K562 (cell line): Measurements from ENCODE around the gene NBEAL2. TPM values are rescaled to one million over a fixed set of nuclear protein-coding genes. Genes with fewer than 3 reads are reported as not detected.
A peak's percentile ranks its signal among the peaks of the same experiment; 100 is the strongest.

Experiments
- ARID1B ChIP-seq: fragments of 450-650 bp; IDR thresholded peaks from 2 replicates; pipeline ENCODE4 v1.6.1; 2016; ENCODE audit warnings: antibody characterized with exemption, mild to moderate bottlenecking, inconsistent platforms
- BCL6 ChIP-seq: fragments of 250-450 bp; sonication (Bioruptor Pico); IDR thresholded peaks from 2 replicates; pipeline ENCODE4 v1.4.0; 2020
- BDP1 ChIP-seq: IDR thresholded peaks from 3 replicates; pipeline ENCODE4 v1.6.1; 2011; ENCODE audit not compliant: insufficient read length, insufficient read depth
- CBFA2T2 ChIP-seq: fragments of 450-650 bp; conservative IDR thresholded peaks from 2 replicates; pipeline ENCODE4 v1.6.1; 2017; ENCODE audit warnings: mild to moderate bottlenecking
- ELF1 ChIP-seq: fragments of 200-800 bp; sonication (Bioruptor generic); IDR thresholded peaks from 2 replicates; pipeline ENCODE4 v1.6.1; 2016; ENCODE audit warnings: missing genetic modification characterization, missing compliant biosample characterization
- ESRRB ChIP-seq: fragments of 250-450 bp; sonication (Bioruptor Pico); IDR thresholded peaks from 2 replicates; pipeline ENCODE4 v1.5.0; 2020; ENCODE audit warnings: mild to moderate bottlenecking, moderate library complexity, borderline replicate concordance
- MEF2A ChIP-seq: IDR thresholded peaks from 2 replicates; pipeline ENCODE4 v1.6.1; 2011; ENCODE audit warnings: low read depth, mild to moderate bottlenecking, low read length, moderate library complexity; ENCODE audit not compliant: control insufficient read depth
- MYNN ChIP-seq, 2 experiments: sonication (generic); formaldehyde crosslinking in 1 of 2; IDR thresholded peaks; 2 replicates each; pipeline versions ENCODE4 v1.5.0 to v1.6.1; 2016 to 2020; ENCODE audit warnings: antibody characterized with exemption in 1 of 2, missing genetic modification reagents in 1 of 2
- PML ChIP-seq: IDR thresholded peaks from 2 replicates; pipeline ENCODE4 v1.6.1; 2012; ENCODE audit warnings: low read length, inconsistent platforms
- PURB ChIP-seq: sonication (generic); formaldehyde crosslinking; IDR thresholded peaks from 2 replicates; pipeline ENCODE4 v1.9.0; 2021; ENCODE audit warnings: low read depth, mild to moderate bottlenecking, missing genetic modification reagents
- TAF7 ChIP-seq: fragments of 450-650 bp; IDR thresholded peaks from 2 replicates; pipeline ENCODE4 v1.6.1; 2016; ENCODE audit warnings: missing genetic modification characterization, missing compliant biosample characterization
- TOE1 ChIP-seq, 2 experiments: fragments of 450-650 bp in 1 of 2; sonication (generic) in 1 of 2; formaldehyde crosslinking in 1 of 2; IDR thresholded peaks; 2 replicates each; pipeline versions ENCODE4 v1.7.1 to v1.8.0; 2016 to 2022; ENCODE audit warnings: borderline replicate concordance in 2 of 2, mild to moderate bottlenecking in 2 of 2, antibody characterized with exemption in 1 of 2, inconsistent platforms in 1 of 2, low read depth in 1 of 2, missing genetic modification reagents in 1 of 2, moderate library complexity in 1 of 2
- TRIM24 ChIP-seq, 2 experiments: fragments of 450-650 bp; IDR thresholded peaks; 2 replicates each; pipeline ENCODE4 v1.6.1; 2016
- YY1 ChIP-seq, 3 experiments: IDR thresholded peaks; 2 replicates each; pipeline ENCODE4 v1.6.1; 2011; ENCODE audit warnings: low read length in 2 of 3, mild to moderate bottlenecking in 2 of 3, moderate library complexity in 2 of 3, borderline replicate concordance in 1 of 3, control low read depth in 1 of 3, low read depth in 1 of 3; ENCODE audit not compliant: insufficient read depth in 3 of 3, insufficient replicate concordance in 2 of 3, control insufficient read depth in 1 of 3, insufficient read length in 1 of 3; ENCODE audit errors: extremely low read depth in 1 of 3
- ZBTB5 ChIP-seq: fragments of 450-650 bp; IDR thresholded peaks from 2 replicates; pipeline ENCODE4 v1.6.1; 2017; ENCODE audit warnings: antibody characterized with exemption
- ZEB2 ChIP-seq: fragments of 450-650 bp; IDR thresholded peaks from 2 replicates; pipeline ENCODE4 v1.6.1; 2016
- ZFP91 ChIP-seq: sonication (generic); formaldehyde crosslinking; IDR thresholded peaks from 2 replicates; pipeline ENCODE4 v1.8.0; 2022; ENCODE audit warnings: mild to moderate bottlenecking, missing genetic modification reagents
- ZMIZ1 ChIP-seq, 2 experiments: fragments of 150-350 bp in 1 of 2; IDR thresholded peaks; 2 replicates each; pipeline ENCODE4 v1.6.1; 2012 to 2016; ENCODE audit warnings: low read depth in 2 of 2, low read length in 2 of 2, mild to moderate bottlenecking in 1 of 2, moderate library complexity in 1 of 2
- ZNF124 ChIP-seq: sonication (generic); formaldehyde crosslinking; IDR thresholded peaks from 2 replicates; pipeline ENCODE4 v1.8.1; 2022; ENCODE audit warnings: missing genetic modification reagents
- ZNF212 ChIP-seq: fragments of 450-650 bp; formaldehyde crosslinking; IDR thresholded peaks from 2 replicates; pipeline ENCODE4 v1.4.0; 2020; ENCODE audit warnings: mild to moderate bottlenecking
- ZNF24 ChIP-seq: fragments of 450-650 bp; IDR thresholded peaks from 2 replicates; pipeline ENCODE4 v1.6.1; 2016
- ZNF696 ChIP-seq: fragments of 250-450 bp; sonication (Bioruptor Pico); conservative IDR thresholded peaks from 2 replicates; pipeline ENCODE4 v1.4.0; 2020; ENCODE audit warnings: mild to moderate bottlenecking, moderate library complexity
- polyA plus RNA-seq, 8 experiments: library from polyadenylated mRNA; depleted of rRNA in 4 of 8; stranded (reverse) in 5 of 8; unstranded in 3 of 8; fragments of >200 nt; fragmentation: Nextera tagmentation in 2 of 8; fragmentation: Illumina TruSeq in 1 of 8; extraction: Ambion mirVana in 2 of 8; extraction: Trizol in 1 of 8; gene quantifications; 2 replicates each; pipeline versions ENCODE4 v1.2.1 to v1.2.3, GENCODE V29; 2011 to 2014; ENCODE audit warnings: inconsistent platforms in 1 of 8, missing spikeins in 1 of 8
- total RNA-seq, 7 experiments: library from RNA; depleted of rRNA in 6 of 7; stranded (reverse); fragments of >200 nt in 6 of 7; fragmentation: Illumina TruSeq in 2 of 7; extraction: Trizol in 2 of 7; gene quantifications; 2 replicates each; pipeline versions ENCODE4 v1.2.1 to v1.2.3, GENCODE V29; 2011 to 2021; ENCODE audit warnings: low replicate concordance in 1 of 7

Gene NBEAL2
- total and polyA plus RNA-seq, 9 of the 15 experiments (the other 6 are each of a cell fraction or from before 2014, with no cell fraction given), result 0.06 to 114 (median 29.6) TPM

- TF ChIP-seq ZBTB5 (no peak), ZNF24 (no peak), MEF2A (no peak), ZEB2 (no peak), YY1 (IDR thresholded peaks at IDR 0.05; ENCODE audit: borderline replicate concordance in 1 of 3, control insufficient read depth in 1 of 3, extremely low read depth in 1 of 3, insufficient read depth in 3 of 3, insufficient read length in 1 of 3, insufficient replicate concordance in 2 of 3, low read depth in 1 of 3, low read length in 2 of 3) (no peak), ESRRB (CRISPR knock-in tag) (no peak), ZNF124 (no peak), TOE1 (IDR thresholded peaks at IDR 0.05; ENCODE audit: borderline replicate concordance) (no peak), TOE1 (CRISPR knock-in tag; IDR thresholded peaks at IDR 0.05; ENCODE audit: borderline replicate concordance, low read depth) (no peak), PML (0 out of 2 replicates have a peak, but pooled peaks have one; percentile 33), PURB (CRISPR knock-in tag) (no peak), TAF7 (tag) (no peak), BDP1 (no peak), MYNN (IDR thresholded peaks at IDR 0.05) (peak; percentile 97), MYNN (CRISPR knock-in tag; IDR thresholded peaks at IDR 0.05) (no peak), ZNF212 (CRISPR knock-in tag) (no peak), ZMIZ1 (IDR thresholded peaks at IDR 0.05; ENCODE audit: low read depth in 2 of 2, low read length in 2 of 2) (peak in 1 of 2 experiments; percentile 69; a peak in 2 of 4 replicates), BCL6 (CRISPR knock-in tag) (no peak), ELF1 (tag) (no peak), ARID1B (peak; percentile 92), ZFP91 (CRISPR knock-in tag) (no peak), ZNF696 (CRISPR knock-in tag) (no peak), CBFA2T2 (peak; percentile 74), TRIM24 (IDR thresholded peaks at IDR 0.05) (peak; percentile 56 to 71)
Measured at GRCh38 chr3:46935168-46935858, 44.2 kb upstream of the NBEAL2 start (continued).
